Measurements from ENCODE around the gene PGC.

Gene PGC

DNA sequence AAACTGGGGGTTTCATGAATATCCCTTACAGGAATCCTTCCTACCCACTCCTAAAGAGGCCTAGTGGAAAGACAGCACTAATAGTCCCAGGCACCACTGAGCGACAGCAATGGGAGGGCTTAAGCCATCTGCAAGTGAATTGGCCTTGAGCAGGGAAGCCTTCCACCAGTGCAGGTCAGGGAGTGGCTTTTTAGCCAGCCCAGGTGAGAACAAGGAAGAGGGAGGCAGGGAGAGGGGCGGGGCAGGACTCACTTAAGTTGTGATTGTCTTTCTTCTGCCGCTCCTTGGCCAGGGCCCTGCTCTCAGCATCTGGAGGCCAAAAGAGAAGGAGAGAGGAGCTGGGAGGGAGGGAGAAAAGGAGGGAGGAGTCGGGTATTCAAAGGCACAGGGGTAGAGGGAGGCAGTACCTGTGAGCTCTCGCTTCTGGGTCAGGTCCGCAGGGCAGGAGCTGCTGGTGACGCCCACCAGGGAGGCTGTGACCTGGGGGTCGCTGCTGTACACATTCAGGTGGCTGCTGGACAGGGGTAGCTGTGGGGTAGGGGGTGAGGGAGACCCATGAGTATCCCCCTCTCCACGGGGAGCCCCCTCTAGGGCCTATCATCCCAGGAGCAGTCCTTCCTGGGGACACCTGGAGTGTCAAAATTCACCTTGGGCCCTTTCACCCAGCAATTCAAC is 59.6 kb downstream of the PGC start:
- H3K36me3 ChIP-seq (ENCODE audit: insufficient read depth) = no peaks in the 10 kb centered on the region
- H2AFZ ChIP-seq (ENCODE audit: low read depth) = no peak overlapping the region
- H4K20me1 ChIP-seq (ENCODE audit: insufficient read depth) = no peaks in the 10 kb centered on the region
- no peaks in the 10 kb centered on the region for H3K27me3 ChIP-seq (ENCODE audit: insufficient read depth, low read depth)
- H3K4me2 ChIP-seq = no peak overlapping the region
- no peaks in the 10 kb centered on the region for H3K79me2 ChIP-seq (ENCODE audit: insufficient read depth, low read depth)
- no peak overlapping the region for H3K4me3 ChIP-seq (IDR thresholded peaks at IDR 0.05; ENCODE audit: insufficient read depth, low read depth, low read length)
- H3K4me1 ChIP-seq (ENCODE audit: low read depth, poor library complexity, severe bottlenecking) = peaks cover 13% of the 10 kb centered on the region
- TF ChIP-seq, protein P1, sequence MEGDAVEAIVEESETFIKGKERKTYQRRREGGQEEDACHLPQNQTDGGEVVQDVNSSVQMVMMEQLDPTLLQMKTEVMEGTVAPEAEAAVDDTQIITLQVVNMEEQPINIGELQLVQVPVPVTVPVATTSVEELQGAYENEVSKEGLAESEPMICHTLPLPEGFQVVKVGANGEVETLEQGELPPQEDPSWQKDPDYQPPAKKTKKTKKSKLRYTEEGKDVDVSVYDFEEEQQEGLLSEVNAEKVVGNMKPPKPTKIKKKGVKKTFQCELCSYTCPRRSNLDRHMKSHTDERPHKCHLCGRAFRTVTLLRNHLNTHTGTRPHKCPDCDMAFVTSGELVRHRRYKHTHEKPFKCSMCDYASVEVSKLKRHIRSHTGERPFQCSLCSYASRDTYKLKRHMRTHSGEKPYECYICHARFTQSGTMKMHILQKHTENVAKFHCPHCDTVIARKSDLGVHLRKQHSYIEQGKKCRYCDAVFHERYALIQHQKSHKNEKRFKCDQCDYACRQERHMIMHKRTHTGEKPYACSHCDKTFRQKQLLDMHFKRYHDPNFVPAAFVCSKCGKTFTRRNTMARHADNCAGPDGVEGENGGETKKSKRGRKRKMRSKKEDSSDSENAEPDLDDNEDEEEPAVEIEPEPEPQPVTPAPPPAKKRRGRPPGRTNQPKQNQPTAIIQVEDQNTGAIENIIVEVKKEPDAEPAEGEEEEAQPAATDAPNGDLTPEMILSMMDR (conservative IDR thresholded peaks at IDR 0.05; ENCODE audit: low read depth, low read length) = no peak
- H3K9ac ChIP-seq = no peak overlapping the region
- no peak overlapping the region for H3K27ac ChIP-seq

Measured in KMS-11 (cell line).